Peyer's patch (tissue), 4 donors: ENCODE results near the gene RPS28.

Experiments
- POLR2A ChIP-seq, 2 donors: fragments of 450-650 bp; IDR thresholded peaks; one replicate each; pipeline ENCODE4 v1.5.1; 2017; ENCODE audit warnings: antibody characterized with exemption in 2 of 2, mild to moderate bottlenecking in 2 of 2, moderate library complexity in 2 of 2
- TF ChIP-seq, protein P1 (sequence below), 6 experiments: fragments of 450-650 bp in 4 of 6; fragments of 200-600 bp in 2 of 6; sonication (generic) in 1 of 6; IDR thresholded peaks; one replicate each; pipeline ENCODE4 v1.5.1; 2017 to 2019; ENCODE audit warnings: antibody characterized with exemption in 6 of 6, mild to moderate bottlenecking in 3 of 6, moderate library complexity in 1 of 6

DNA sequence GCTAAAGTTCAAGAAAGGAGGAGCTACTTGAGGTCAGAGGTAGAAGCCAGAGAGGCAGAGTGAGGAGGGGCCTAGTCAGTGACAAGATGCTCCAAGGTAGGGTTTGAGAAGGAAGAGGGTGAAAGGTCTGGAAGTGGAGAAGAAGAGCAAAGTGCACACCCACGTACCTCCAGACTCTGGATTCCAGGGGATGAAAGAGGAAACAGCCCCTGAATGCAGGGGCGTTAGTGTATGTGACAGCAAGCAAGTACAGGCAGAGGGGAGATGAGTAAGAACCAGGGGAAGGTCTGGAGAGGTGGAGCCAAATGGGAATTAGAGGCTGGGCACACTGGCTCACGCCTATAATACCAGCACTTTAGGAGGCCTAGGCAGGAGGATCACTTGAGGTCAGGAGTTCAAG is 8.7 kb downstream of the RPS28 start:
- TF ChIP-seq, protein P1, sequence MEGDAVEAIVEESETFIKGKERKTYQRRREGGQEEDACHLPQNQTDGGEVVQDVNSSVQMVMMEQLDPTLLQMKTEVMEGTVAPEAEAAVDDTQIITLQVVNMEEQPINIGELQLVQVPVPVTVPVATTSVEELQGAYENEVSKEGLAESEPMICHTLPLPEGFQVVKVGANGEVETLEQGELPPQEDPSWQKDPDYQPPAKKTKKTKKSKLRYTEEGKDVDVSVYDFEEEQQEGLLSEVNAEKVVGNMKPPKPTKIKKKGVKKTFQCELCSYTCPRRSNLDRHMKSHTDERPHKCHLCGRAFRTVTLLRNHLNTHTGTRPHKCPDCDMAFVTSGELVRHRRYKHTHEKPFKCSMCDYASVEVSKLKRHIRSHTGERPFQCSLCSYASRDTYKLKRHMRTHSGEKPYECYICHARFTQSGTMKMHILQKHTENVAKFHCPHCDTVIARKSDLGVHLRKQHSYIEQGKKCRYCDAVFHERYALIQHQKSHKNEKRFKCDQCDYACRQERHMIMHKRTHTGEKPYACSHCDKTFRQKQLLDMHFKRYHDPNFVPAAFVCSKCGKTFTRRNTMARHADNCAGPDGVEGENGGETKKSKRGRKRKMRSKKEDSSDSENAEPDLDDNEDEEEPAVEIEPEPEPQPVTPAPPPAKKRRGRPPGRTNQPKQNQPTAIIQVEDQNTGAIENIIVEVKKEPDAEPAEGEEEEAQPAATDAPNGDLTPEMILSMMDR (IDR thresholded peaks at IDR 0.05): no peak
- no peak for TF ChIP-seq POLR2A (IDR thresholded peaks at IDR 0.05)
